ENCODE data around the gene ZNF292.

GRCh38 chr6:87312860-87313259 is 157.5 kb downstream of the ZNF292 start:
- TF ChIP-seq EZH2 (IDR thresholded peaks at IDR 0.05; ENCODE audit: borderline replicate concordance, low read depth, low read length, severe bottlenecking) (no peak), CTCF (IDR thresholded peaks at IDR 0.05; ENCODE audit: extremely low read depth in 1 of 2, insufficient read depth in 1 of 2, low read depth in 1 of 2, low read length in 2 of 2) (no peak), POLR2A (IDR thresholded peaks at IDR 0.05; ENCODE audit: low read depth, low read length) (no peak)
